ENCODE data around the gene RAG1. TPM values are rescaled to one million over a fixed set of nuclear protein-coding genes. Genes with fewer than 3 reads are reported as not detected.

The RAG1 gene
- total and polyA plus RNA-seq, 2 of the 13 experiments (the other 11 are each of a cell fraction or from before 2014, with no cell fraction given), result 0.11 to 0.15 TPM

GRCh38 chr11:36540998-36541397 is 26.8 kb upstream of the RAG1 start (continued):
- TF ChIP-seq ZNF280D (CRISPR knock-in tag; IDR thresholded peaks at IDR 0.05) (no peak), ZSCAN31 (CRISPR knock-in tag; IDR thresholded peaks at IDR 0.05; ENCODE audit: low read depth) (no peak), MTF2 (CRISPR knock-in tag; IDR thresholded peaks at IDR 0.05; ENCODE audit: borderline replicate concordance) (no peak), STAG1 (CRISPR knock-in tag; IDR thresholded peaks at IDR 0.05) (peak; percentile 57), FOXP1 (IDR thresholded peaks at IDR 0.05) (peak; percentile 74), FOXP1 (CRISPR knock-in tag; IDR thresholded peaks at IDR 0.05) (peak; percentile 79)
- TF ChIP-seq, protein P1, sequence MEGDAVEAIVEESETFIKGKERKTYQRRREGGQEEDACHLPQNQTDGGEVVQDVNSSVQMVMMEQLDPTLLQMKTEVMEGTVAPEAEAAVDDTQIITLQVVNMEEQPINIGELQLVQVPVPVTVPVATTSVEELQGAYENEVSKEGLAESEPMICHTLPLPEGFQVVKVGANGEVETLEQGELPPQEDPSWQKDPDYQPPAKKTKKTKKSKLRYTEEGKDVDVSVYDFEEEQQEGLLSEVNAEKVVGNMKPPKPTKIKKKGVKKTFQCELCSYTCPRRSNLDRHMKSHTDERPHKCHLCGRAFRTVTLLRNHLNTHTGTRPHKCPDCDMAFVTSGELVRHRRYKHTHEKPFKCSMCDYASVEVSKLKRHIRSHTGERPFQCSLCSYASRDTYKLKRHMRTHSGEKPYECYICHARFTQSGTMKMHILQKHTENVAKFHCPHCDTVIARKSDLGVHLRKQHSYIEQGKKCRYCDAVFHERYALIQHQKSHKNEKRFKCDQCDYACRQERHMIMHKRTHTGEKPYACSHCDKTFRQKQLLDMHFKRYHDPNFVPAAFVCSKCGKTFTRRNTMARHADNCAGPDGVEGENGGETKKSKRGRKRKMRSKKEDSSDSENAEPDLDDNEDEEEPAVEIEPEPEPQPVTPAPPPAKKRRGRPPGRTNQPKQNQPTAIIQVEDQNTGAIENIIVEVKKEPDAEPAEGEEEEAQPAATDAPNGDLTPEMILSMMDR (CRISPR knock-in tag; IDR thresholded peaks at IDR 0.05), result peak; percentile 65
- TF ChIP-seq, protein P2, sequence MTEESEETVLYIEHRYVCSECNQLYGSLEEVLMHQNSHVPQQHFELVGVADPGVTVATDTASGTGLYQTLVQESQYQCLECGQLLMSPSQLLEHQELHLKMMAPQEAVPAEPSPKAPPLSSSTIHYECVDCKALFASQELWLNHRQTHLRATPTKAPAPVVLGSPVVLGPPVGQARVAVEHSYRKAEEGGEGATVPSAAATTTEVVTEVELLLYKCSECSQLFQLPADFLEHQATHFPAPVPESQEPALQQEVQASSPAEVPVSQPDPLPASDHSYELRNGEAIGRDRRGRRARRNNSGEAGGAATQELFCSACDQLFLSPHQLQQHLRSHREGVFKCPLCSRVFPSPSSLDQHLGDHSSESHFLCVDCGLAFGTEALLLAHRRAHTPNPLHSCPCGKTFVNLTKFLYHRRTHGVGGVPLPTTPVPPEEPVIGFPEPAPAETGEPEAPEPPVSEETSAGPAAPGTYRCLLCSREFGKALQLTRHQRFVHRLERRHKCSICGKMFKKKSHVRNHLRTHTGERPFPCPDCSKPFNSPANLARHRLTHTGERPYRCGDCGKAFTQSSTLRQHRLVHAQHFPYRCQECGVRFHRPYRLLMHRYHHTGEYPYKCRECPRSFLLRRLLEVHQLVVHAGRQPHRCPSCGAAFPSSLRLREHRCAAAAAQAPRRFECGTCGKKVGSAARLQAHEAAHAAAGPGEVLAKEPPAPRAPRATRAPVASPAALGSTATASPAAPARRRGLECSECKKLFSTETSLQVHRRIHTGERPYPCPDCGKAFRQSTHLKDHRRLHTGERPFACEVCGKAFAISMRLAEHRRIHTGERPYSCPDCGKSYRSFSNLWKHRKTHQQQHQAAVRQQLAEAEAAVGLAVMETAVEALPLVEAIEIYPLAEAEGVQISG (CRISPR knock-in tag; IDR thresholded peaks at IDR 0.05), result peak; percentile 71
- TF ChIP-seq, protein P3, sequence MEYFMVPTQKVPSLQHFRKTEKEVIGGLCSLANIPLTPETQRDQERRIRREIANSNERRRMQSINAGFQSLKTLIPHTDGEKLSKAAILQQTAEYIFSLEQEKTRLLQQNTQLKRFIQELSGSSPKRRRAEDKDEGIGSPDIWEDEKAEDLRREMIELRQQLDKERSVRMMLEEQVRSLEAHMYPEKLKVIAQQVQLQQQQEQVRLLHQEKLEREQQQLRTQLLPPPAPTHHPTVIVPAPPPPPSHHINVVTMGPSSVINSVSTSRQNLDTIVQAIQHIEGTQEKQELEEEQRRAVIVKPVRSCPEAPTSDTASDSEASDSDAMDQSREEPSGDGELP (IDR thresholded peaks at IDR 0.05; ENCODE audit: borderline replicate concordance, low read depth), result peak; percentile 90
